ENCODE data around the gene PPP2R5C.

DNA sequence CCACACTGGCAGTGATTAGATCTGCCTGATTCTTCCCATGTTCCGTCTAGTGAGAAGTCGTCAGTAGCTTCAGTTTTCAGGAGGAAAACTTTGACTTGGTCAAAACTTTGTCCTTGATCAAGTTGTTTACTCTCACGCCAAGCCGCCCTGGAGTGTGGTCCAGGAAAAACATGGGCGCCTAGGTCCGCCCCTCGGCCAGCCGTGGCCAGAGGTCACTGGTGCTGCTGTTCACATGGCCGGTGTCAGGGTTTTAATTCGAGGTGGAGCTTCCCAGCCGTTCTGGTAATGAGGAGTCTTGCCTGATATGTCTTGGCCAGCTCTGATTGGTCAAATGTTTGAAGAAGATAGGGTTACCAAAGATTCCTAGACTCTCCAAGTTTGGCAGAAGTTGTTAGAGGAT lies 71.5 kb downstream of the PPP2R5C start:
- TF ChIP-seq POLR2A (IDR thresholded peaks at IDR 0.05) (no peak), POLR2AphosphoS5 (IDR thresholded peaks at IDR 0.05) (no peak), EP300 (IDR thresholded peaks at IDR 0.05) (no peak)
- TF ChIP-seq, protein P1, sequence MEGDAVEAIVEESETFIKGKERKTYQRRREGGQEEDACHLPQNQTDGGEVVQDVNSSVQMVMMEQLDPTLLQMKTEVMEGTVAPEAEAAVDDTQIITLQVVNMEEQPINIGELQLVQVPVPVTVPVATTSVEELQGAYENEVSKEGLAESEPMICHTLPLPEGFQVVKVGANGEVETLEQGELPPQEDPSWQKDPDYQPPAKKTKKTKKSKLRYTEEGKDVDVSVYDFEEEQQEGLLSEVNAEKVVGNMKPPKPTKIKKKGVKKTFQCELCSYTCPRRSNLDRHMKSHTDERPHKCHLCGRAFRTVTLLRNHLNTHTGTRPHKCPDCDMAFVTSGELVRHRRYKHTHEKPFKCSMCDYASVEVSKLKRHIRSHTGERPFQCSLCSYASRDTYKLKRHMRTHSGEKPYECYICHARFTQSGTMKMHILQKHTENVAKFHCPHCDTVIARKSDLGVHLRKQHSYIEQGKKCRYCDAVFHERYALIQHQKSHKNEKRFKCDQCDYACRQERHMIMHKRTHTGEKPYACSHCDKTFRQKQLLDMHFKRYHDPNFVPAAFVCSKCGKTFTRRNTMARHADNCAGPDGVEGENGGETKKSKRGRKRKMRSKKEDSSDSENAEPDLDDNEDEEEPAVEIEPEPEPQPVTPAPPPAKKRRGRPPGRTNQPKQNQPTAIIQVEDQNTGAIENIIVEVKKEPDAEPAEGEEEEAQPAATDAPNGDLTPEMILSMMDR (IDR thresholded peaks at IDR 0.05), result no peak
